Measurements from ENCODE around the gene SLC12A8. TPM values are rescaled to one million over a fixed set of nuclear protein-coding genes. Genes with fewer than 3 reads are reported as not detected.

The SLC12A8 gene
- total and polyA plus RNA-seq, 2 donors from 2014 or later, result 5.4 to 29.1 TPM

- Histone ChIP-seq H3K4me3 (ENCODE audit: low read length in 3 of 3) (no peak overlapping the region), H3K9me3 (ENCODE audit: control insufficient read depth in 2 of 3, insufficient read depth in 1 of 3, low read length in 3 of 3) (no peaks in the 10 kb centered on the region), H3K36me3 (ENCODE audit: control insufficient read depth in 2 of 3, insufficient read depth in 3 of 3, low read length in 3 of 3) (peaks cover 7 to 19% (median 11%) of the 10 kb centered on the region in 3 donors), H3K27me3 (ENCODE audit: control insufficient read depth, insufficient read depth, low read length) (no peaks in the 10 kb centered on the region), H3K9ac (ENCODE audit: low read length in 3 of 3) (no peak overlapping the region), H3K4me1 (ENCODE audit: control insufficient read depth in 2 of 3, insufficient read depth in 2 of 3, low read depth in 1 of 3, low read length in 3 of 3) (no peaks in the 10 kb centered on the region), H3K27ac (ENCODE audit: low read depth in 2 of 2, low read length in 2 of 2) (no peak overlapping the region)
- no peak for FAIRE-seq
- intact Hi-C loops (cut with DNase I), result no loop called here
- TF ChIP-seq CTCF (IDR thresholded peaks at IDR 0.05; ENCODE audit: borderline replicate concordance, extremely low read depth, insufficient read depth), result no peak
- DNase-seq, result no peak
Measured at GRCh38 chr3:125232401-125232800, 19.9 kb upstream of the SLC12A8 start.

GRCh38 chr3:125231895-125232294, 19.3 kb upstream of the SLC12A8 start:
- Histone ChIP-seq H3K4me3 (ENCODE audit: low read length in 3 of 3) (no peak overlapping the region), H3K4me1 (ENCODE audit: control insufficient read depth in 2 of 3, insufficient read depth in 2 of 3, low read depth in 1 of 3, low read length in 3 of 3) (no peaks in the 10 kb centered on the region), H3K9ac (ENCODE audit: low read length in 3 of 3) (no peak overlapping the region), H3K36me3 (ENCODE audit: control insufficient read depth in 2 of 3, insufficient read depth in 3 of 3, low read length in 3 of 3) (peaks cover 7 to 19% (median 11%) of the 10 kb centered on the region in 3 donors), H3K27me3 (ENCODE audit: control insufficient read depth, insufficient read depth, low read length) (no peaks in the 10 kb centered on the region), H3K27ac (ENCODE audit: low read depth in 2 of 2, low read length in 2 of 2) (no peak overlapping the region), H3K9me3 (ENCODE audit: control insufficient read depth in 2 of 3, insufficient read depth in 1 of 3, low read length in 3 of 3) (no peaks in the 10 kb centered on the region)
- FAIRE-seq, result no peak
- intact Hi-C loops (cut with DNase I), result no loop called here
- no peak for DNase-seq
- no peak for TF ChIP-seq CTCF (IDR thresholded peaks at IDR 0.05; ENCODE audit: borderline replicate concordance, extremely low read depth, insufficient read depth)

GRCh38 chr3:125229707-125230106, 17.2 kb upstream of the SLC12A8 start:
- no peak for FAIRE-seq
- Histone ChIP-seq H3K9ac (ENCODE audit: low read length in 3 of 3) (no peak overlapping the region), H3K4me3 (ENCODE audit: low read length in 3 of 3) (no peak overlapping the region), H3K36me3 (ENCODE audit: control insufficient read depth in 2 of 3, insufficient read depth in 3 of 3, low read length in 3 of 3) (peaks cover 7 to 19% (median 11%) of the 10 kb centered on the region in 3 donors), H3K4me1 (ENCODE audit: control insufficient read depth in 2 of 3, insufficient read depth in 2 of 3, low read depth in 1 of 3, low read length in 3 of 3) (no peaks in the 10 kb centered on the region), H3K27me3 (ENCODE audit: control insufficient read depth, insufficient read depth, low read length) (no peaks in the 10 kb centered on the region), H3K9me3 (ENCODE audit: control insufficient read depth in 2 of 3, insufficient read depth in 1 of 3, low read length in 3 of 3) (no peaks in the 10 kb centered on the region), H3K27ac (ENCODE audit: low read depth in 2 of 2, low read length in 2 of 2) (no peak overlapping the region)
- no peak for TF ChIP-seq CTCF (IDR thresholded peaks at IDR 0.05; ENCODE audit: borderline replicate concordance, extremely low read depth, insufficient read depth)
- no peak for DNase-seq
- intact Hi-C loops (cut with DNase I), result no loop called here

GRCh38 chr3:125229168-125229567, 16.6 kb upstream of the SLC12A8 start:
- no peaks in the 10 kb centered on the region for H3K9me3 ChIP-seq (ENCODE audit: control insufficient read depth in 2 of 3, insufficient read depth in 1 of 3, low read length in 3 of 3)
- no peak overlapping the region for H3K4me3 ChIP-seq (ENCODE audit: low read length in 3 of 3)
- DNase-seq, result no peak
- H3K4me1 ChIP-seq (ENCODE audit: control insufficient read depth in 2 of 3, insufficient read depth in 2 of 3, low read depth in 1 of 3, low read length in 3 of 3), result no peaks in the 10 kb centered on the region
- H3K27me3 ChIP-seq (ENCODE audit: control insufficient read depth, insufficient read depth, low read length), result no peaks in the 10 kb centered on the region
- no peak for TF ChIP-seq CTCF (IDR thresholded peaks at IDR 0.05; ENCODE audit: borderline replicate concordance, extremely low read depth, insufficient read depth)
- intact Hi-C loops (cut with DNase I), result no loop called here
- no peak overlapping the region for H3K9ac ChIP-seq (ENCODE audit: low read length in 3 of 3)
- FAIRE-seq, result no peak
- H3K36me3 ChIP-seq (ENCODE audit: control insufficient read depth in 2 of 3, insufficient read depth in 3 of 3, low read length in 3 of 3), result peaks cover 7 to 19% (median 11%) of the 10 kb centered on the region in 3 donors
- H3K27ac ChIP-seq (ENCODE audit: low read depth in 2 of 2, low read length in 2 of 2), result no peak overlapping the region

Measured in kidney (tissue), 14 donors.